ENCODE results near the gene ZFYVE28.
"Not testable (repeated sequence)": the region's sequence is repeated elsewhere in the genome, so short reads cannot be mapped to it uniquely, and the experiment has no call there.

ZFYVE28 gene

GRCh38 chr4:2417765-2418649 is at the start of gene ZFYVE28:
Gene ZFYVE28, minus strand, starts transcription at chr4:2418645. Its CDS starts 322 bp downstream, at chr4:2418323.
- peak; percentile 22 to 35 for DNase-seq

DNA sequence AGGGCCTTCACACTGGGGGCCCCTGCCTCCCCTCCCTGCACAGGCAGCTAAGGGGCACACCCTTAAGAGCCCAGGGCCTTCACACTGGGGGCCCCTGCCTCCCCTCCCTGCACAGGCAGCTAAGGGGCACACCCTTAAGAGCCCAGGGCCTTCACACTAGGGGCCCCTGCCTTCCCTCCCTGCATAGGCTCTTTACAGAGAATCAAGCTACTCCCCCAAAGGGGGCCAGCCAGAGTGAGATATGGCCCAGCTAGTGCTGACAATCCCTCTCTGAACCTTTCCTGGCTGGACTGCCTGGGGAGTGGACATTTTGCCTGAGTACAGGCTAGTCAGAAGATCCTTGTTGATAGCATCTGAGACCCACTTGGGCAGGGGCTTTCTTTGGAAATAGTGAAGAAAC is 47.1 kb upstream of the ZFYVE28 start:
- DNase-seq, result not testable (repeated sequence)

DNA sequence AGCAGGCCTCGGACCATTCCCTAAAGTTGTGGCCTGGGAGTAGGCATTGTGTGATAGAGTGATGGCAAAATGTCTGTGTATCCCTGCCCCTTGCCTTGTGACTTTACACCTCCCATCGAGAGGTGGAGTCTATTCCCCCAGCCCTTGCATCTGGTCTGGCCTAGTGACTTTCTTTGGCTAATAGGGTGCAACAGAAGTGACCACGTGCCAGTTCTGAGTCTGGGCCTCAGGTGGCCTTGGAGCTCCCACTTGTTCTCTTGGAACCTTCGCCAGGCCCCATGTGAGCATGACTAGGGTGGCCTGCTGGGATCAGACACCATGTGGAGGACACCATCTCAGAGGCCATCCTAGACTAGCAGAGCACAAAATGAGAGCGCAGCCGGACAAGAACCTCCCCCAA is 46.6 kb upstream of the ZFYVE28 start:
- no peak for DNase-seq

DNA sequence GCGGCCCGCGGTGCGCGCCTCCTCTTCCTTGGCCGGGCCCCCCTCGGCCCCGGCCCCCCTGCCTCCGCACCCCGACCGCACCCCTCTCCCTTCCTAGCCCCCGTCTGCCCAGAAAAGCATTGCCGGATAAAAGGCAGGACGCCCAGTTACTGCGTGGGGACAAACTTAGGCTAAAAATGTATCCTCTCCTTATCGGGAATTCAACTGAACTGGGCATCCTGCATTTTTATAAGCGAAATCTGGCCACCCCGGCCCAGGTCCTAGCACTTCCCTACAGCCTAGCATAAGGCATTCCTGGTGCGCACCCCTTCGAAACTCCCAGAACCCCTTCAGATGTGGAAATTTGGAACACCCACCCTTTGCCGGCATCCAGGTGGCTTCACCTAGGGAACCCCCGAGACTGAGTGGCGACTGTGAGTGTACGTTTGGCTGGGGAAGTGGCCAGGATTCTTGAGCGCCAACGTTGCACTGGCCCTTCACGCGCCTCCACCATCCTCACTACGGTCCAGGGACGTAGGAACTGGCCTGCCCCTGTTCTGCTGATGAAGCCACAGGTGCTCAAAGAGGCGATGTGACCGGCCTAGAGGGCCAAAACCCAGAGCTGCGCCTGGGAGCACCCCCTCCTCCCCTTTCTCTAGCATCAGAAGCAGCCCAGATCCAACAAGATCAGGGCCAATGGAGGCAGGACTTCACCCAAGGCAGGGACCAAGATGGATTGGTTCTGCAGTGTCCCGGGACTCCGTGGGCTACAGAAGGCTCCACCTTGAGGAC is 44.7 kb upstream of the ZFYVE28 start:
- DNase-seq, result no peak

GRCh38 chr4:2462218-2462991 is 44.0 kb upstream of the ZFYVE28 start:
- DNase-seq, result peak; percentile 59 to 65

- DNase-seq, result no peak
Measured at GRCh38 chr4:2461246-2461960, 43.0 kb upstream of the ZFYVE28 start.

DNA sequence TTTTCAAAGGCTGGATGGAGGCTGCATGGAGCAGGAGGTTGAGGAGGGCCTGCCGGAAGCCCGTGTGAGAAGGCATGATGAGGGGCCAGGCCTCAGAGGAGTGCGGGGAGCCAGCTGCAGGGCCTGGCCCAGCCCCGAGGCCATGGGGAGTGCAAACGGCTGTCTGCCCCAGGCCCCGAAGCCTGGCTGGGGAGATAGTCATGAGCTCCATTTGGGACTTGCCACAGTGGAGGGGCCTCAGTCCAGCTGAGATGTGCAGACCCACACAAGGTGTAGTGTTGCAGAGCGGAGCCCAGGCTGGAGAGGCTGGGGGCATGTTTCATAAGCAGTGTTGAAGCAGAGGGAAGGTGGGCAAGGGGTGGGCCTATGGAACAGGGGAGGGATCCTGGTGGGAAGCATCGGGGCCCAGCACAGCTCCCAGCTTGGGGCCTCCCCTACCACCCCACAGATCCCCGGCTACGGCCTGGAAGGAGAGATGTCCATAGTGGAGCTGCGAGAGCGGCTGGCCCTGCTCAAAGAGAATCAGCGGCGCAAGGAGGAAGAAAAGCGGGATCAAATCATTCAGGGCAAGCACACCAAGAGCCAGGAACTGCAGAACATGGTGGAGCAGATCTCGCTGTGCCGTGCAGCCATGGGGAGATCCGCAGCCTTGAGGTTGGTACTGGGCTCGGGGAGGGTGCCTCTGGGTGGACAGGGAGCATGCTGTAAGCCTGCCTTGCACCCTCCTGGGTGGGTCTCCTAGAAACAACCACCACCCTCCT is 41.3 kb upstream of the ZFYVE28 start:
- DNase-seq, result no peak

DNA sequence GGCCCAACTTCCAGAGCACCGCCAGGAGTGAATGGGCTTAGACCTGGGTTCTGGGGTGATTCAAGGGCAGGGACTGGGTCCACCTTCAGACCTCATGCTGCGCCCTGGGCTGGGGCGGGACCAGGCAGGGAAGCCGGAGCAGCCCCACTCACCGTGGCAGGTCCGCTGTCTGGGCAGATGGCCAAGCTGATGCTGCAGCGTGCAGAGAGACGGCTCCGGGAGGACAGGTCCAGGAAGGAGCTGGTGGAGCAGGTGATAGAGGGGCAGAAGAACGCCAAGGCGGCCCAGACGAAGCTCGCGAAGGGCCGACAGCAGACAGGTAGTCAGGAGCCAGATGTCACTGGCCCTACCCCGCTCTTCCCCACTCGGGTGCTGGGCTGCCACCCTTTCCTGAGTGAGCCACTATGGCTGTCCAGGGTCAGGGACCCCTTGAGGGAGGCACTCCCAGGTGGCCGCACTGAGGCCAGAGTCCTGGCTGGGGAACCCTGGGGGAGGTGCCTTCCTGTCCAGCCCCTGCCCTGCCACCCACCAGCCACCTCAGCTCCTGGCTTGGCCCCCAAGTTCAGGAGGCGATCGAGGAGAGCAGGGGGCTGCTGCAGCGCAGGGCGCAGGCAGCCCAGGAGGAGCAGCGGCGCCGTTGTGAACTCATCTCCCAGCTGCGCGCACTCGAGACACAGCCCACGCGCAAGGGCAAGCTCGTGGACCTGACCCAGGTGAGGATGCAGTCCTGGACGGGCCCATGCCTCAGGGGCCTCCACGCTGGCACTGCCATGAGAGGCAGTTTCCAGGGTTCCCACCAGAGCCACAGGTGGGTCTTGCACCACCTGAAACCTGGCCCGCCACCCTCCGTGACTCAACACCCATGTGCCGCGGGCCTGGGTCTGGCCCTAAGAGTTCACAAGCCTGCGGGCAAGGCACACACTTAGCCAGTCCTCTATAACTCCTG is 40.4 kb upstream of the ZFYVE28 start:
- no peak for DNase-seq

GRCh38 chr4:2457481-2458295 is 39.2 kb upstream of the ZFYVE28 start:
- DNase-seq, result no peak

DNA sequence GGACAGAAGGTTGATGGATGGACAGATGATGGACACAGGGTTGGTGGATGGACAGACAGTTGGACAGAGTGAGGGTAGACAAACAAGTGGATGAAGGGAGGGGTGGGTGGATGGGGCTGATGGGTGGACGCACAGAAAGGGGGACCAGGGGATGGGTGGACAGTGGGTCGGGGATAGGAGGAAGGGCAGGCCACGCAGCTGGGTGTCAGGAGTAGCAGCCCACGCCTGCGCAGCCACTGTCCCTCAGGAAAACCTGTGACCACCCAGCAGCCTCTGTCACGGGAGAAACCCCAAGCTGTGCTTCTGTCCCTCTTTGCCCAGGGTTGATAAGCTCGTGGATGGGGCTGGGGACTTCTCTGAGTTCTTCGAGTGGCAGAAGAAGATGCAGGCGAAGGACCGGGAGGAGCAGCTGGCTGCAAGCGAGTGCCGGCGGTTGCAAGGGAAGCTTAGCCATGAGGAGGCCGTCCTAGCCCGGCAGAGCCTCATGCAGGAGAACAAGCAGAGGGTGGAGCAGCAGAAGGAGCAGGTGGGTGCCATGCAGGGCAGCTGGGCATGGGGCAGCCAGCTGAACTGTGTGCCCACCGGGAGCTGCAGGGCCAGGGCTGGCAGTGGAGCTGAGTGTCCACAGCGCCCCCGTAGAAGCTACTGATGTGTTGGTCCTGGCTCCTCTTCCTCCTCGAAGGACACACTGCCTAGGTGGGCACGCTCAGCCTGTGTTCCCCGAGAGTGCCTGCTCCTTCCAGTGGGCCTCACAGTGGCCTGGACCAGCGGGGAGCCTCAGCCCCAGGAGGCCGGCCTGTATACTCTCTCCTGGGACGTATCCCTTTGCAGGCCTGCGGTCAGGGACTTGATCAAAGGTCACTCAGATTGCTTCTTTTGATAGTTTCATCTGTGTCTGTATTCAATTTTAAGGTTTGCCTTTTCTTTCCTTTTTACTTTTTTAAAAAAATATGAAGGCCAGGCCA is 33.7 kb upstream of the ZFYVE28 start:
- no peak for DNase-seq

DNA sequence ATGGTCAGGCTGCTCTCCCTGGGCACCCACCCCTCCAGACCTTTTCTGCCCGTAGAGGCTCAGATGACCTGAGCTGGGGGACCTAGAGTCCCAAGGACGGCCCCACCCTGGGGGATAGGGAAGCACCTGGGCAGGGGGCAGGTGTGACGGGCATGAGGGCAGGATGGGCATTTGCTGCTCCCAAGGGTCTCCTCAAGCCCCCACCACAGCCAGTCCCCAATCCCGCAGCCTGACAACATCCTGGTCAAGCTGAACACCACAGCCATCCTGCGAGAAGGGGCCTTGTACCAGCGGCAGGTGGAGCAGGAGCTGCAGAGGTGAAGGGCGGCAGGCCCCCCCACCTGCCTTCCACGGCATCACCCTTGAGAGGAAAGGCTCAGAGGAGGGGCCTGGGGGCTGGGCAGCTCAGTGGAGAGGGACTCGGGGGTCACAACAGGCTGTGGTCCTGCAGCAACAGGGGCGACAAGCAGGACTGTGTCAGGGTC is 32.6 kb upstream of the ZFYVE28 start:
- DNase-seq, result no peak

DNA sequence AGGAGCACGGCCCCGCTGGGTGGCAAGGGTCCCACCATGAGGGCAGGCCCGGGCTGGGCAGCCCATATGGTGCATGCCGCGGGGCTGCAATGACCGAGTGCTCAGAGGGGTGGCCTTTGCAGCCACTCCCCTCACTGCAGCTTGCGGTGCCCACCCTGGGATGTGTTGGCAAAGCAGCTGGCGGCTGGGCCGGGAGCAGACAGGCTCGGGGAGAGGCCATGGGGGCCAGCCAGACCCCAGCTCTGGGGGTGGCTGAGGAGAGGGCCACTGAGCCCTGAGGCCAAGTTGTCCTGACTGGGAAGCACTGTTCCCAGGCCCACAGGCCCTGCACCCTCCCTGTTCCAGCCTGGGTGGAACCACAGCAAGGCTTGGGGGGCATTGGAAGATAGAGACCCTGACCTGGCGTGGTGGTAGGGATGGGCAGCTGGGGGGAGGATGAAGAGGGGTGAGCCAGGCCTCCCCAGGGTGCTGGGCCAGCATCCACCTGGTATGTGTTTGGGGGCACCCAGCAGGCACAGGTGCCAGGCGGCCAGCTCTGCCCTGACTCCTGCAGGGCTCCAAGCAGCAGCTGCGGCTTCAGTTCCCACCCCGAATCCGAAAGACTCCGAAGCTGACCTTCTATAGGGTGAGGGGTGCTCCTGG is 32.1 kb upstream of the ZFYVE28 start:
- no peak for DNase-seq

DNA sequence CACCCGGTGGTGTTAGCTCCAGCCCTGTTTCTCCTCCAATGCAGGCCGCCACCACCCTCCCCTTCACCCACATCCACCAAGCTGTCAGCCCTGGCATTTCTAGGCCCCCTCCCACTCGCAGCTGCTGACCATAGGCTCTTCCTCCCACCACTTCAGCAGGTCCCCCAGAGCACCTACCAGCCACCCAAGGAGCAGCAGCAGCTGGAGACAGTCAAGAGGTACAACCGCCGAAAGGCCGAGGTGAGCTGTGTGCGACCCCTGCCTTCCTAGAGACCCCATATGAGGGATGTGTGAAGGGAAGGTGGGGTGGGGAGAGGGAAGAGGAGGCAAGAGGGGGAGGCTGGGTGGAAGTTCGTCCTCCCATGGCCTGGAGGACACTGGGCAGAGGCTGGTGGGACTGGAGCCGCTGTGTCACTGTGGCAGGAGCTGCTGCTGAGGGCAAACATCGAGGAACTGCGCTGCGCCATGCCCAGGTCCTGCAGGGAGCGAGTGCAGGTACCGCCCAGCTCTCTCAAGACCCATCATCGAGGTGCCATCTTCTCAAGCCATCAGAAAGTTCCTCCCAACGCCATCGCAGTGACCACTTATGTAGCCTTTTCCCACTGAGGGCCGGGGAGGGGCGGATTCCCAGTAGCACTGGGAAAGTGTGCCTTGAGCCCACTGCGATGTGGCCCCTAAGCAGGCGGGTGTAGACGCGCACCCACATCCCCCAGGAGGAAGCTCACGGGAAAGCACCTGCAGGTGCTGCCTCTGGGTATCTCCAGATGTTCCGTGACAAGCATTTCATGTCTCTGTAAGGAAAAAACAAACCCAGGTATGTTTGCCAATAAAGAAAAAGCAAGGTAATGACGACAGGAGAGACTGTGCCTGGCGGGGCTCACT is 31.3 kb upstream of the ZFYVE28 start:
- DNase-seq, result no peak

DNA sequence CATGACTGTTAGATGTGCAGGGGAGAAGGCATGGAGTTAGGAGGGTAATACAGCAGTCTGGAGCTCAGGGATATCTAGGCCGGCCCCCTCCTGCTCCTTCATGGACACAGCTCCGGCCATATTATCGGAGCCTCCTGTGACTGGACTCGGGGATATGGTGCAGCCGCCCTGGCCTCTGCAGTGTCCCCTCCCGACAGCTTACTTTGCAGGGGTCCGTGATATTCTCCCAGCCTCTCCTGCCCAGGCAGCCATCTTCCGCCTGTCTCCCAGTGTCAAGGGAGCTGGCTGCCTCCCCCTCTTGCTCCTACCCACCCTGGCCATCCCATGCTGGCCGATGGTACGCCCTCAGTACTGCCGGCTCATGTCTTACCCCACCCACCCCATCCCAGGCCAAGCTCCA is 30.6 kb upstream of the ZFYVE28 start:
- DNase-seq, result no peak

- DNase-seq, result no peak
Measured at GRCh38 chr4:2448589-2448988, 30.1 kb upstream of the ZFYVE28 start.

Data from activated CD4-positive, alpha-beta T cell treated with anti-CD3 and anti-CD28 coated beads, Interleukin-2, amount 50 U/mL, for 48 hours (primary cell).